Mesothelial cell of epicardium (in vitro differentiated cells): ENCODE data around the gene GRAP2. TPM values are rescaled to one million over a fixed set of nuclear protein-coding genes. Genes with fewer than 3 reads are reported as not detected.
A peak's percentile ranks its signal among the peaks of the same experiment; 100 is the strongest.

Source experiments
- DNase-seq, 2 experiments: peaks; one replicate each; pipeline ENCODE4 v3.0.0; 2021; ENCODE audit warnings: low spot score in 2 of 2; ENCODE audit not compliant: unreplicated experiment in 2 of 2
- H3K27ac Mint-ChIP-seq: 2 replicates; pipeline ENCODE4 v1.8.0; 2021; ENCODE audit warnings: mixed read lengths
- H3K27me3 Mint-ChIP-seq: 2 replicates; pipeline ENCODE4 v1.8.0; 2021; ENCODE audit warnings: low read depth, mixed read lengths
- H3K36me3 Mint-ChIP-seq: 2 replicates; pipeline ENCODE4 v1.8.0; 2021; ENCODE audit warnings: mixed read lengths
- H3K4me1 Mint-ChIP-seq: 2 replicates; pipeline ENCODE4 v1.8.0; 2021; ENCODE audit warnings: mixed read lengths
- H3K4me3 Mint-ChIP-seq: 2 replicates; pipeline ENCODE4 v1.8.0; 2021; ENCODE audit warnings: mild to moderate bottlenecking, moderate library complexity, mixed read lengths
- H3K9me3 Mint-ChIP-seq: 2 replicates; pipeline ENCODE4 v1.8.0; 2021; ENCODE audit warnings: mixed read lengths
- total RNA-seq: library from RNA; stranded (reverse); gene quantifications from 3 replicates; pipeline ENCODE4 v1.2.1, GENCODE V29; 2021
- TF ChIP-seq, protein P1 (sequence below): fragments of 200-600 bp; sonication (generic); IDR thresholded peaks from one replicate; pipeline ENCODE4 v1.5.0; 2021; ENCODE audit warnings: antibody characterized with exemption; ENCODE audit not compliant: unreplicated experiment

GRAP2 gene
- total RNA-seq, 1 donor from 2014 or later: not detected

DNA sequence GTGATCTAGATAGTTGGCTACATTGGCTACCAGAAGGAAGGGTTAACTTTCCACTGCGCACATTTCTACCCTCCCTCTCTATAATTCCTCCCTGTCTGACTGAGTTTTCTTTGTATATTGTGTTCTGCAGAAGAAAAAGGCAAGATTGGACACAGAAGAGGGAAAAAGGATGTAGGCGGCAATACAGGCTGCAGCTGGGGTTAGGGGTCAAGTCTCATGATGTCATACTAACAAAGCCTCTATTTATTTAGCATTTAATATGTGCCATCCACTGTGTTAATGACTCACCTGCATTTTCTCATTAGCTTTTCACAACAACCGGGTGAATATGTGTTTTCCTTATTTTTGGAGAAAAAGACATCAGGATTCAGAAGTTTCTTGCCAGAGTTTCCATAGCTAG is 95.8 kb downstream of the GRAP2 start:
- Mint-ChIP-seq H3K9me3 (no peaks in the 10 kb centered on the region), H3K4me1 (peaks cover 53% of the 10 kb centered on the region), H3K36me3 (no peaks in the 10 kb centered on the region), H3K27me3 (peaks cover 40% of the 10 kb centered on the region), H3K27ac (peak overlapping the region; percentile 11), H3K4me3 (no peak overlapping the region)
- no peak for DNase-seq
- TF ChIP-seq, protein P1, sequence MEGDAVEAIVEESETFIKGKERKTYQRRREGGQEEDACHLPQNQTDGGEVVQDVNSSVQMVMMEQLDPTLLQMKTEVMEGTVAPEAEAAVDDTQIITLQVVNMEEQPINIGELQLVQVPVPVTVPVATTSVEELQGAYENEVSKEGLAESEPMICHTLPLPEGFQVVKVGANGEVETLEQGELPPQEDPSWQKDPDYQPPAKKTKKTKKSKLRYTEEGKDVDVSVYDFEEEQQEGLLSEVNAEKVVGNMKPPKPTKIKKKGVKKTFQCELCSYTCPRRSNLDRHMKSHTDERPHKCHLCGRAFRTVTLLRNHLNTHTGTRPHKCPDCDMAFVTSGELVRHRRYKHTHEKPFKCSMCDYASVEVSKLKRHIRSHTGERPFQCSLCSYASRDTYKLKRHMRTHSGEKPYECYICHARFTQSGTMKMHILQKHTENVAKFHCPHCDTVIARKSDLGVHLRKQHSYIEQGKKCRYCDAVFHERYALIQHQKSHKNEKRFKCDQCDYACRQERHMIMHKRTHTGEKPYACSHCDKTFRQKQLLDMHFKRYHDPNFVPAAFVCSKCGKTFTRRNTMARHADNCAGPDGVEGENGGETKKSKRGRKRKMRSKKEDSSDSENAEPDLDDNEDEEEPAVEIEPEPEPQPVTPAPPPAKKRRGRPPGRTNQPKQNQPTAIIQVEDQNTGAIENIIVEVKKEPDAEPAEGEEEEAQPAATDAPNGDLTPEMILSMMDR: no peak

DNA sequence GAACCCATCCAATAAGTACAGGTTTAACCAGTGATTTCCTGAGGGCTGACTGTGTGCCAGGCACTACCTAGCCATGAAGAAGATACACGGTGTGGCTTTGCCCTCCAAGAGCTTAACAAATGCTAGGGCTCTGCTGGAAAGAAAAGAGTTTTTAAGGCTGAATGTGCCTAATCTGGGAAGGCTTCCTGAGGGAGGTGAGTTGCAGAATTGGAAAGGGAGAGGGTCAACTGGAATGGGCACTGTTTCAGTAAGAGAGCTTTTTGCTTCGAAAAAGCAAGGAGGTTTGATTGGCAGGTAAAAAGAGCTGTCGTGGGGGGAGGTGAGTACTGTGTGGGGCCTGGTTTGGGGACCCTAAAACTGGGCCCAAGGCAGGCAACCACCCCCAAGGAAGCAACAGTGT is 96.5 kb downstream of the GRAP2 start:
- peaks cover 33% of the 10 kb centered on the region for H3K27me3 Mint-ChIP-seq
- no peak overlapping the region for H3K4me3 Mint-ChIP-seq
- TF ChIP-seq, protein P1: no peak
- H3K27ac Mint-ChIP-seq: no peak overlapping the region
- peaks cover 60% of the 10 kb centered on the region for H3K4me1 Mint-ChIP-seq
- no peak for DNase-seq
- no peaks in the 10 kb centered on the region for H3K9me3 Mint-ChIP-seq
- no peaks in the 10 kb centered on the region for H3K36me3 Mint-ChIP-seq

DNA sequence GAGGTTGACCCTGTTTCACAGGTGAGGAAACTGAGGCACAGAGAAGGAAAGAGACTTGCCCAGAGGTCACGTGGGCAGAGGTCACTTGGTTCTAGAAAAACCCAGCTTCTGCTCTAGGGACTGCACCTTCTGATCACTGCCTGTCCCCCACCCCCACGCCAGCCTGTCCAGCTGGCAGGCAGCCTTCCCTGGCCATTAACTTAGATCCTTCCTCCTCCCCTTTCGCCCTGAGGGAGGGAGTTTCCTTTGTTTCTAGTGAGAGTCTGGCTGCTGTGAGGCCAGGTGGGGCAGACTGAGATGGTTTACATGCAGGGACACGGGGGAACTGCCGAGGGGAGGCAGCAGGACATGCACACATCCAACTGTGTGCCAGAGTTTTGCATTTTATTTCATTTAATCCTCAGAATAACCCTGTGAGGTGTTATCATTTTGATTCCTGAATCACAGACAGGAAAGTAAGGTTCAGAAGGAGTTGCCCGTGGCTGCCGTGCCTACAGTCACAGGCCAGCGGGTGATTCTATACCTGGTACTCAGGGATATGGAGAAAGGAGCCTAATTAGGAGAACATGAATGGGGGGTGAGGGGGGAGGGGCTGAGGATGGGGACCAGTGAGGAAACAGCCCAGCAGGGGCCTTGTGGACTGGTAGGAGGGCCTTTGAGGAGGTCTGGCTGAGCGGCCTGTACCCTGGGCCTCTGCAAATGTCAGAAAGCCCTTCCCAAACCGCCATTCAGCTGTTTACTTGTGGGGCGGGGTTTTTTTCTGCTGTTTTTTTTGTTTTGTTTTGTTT is 97.2 kb downstream of the GRAP2 start:
- Mint-ChIP-seq H3K27me3 (peaks cover 26% of the 10 kb centered on the region), H3K9me3 (no peaks in the 10 kb centered on the region), H3K4me3 (peak overlapping the region; percentile 25)

DNA sequence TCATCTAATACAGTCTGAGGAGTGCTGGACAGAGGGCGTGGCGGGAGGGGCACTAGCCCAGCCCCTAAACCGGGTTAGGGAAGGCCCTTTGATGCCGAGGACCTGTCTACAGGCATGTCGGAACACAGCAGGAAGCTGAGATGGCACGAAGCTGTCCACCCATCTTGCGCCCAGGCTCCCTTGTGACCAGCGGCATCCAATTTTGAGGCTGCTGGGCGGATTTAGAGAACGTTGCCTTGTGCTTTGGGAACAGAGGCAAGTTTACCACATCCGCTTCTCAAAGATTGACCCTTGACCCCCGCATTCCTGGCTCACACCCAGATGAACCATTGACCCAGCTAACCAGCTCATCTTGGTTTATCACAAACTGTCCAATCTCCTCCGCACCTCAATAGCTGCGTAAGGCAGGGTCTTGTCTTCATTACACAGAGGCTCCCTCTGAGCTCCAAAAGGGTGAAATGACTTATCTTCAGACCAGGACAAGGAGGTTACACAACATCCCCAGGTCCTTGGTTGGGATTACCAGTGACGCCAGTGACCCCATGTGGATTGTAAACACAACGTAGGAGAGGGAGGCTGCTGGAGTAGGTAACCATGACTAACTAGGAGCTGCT is 98.4 kb downstream of the GRAP2 start:
- Mint-ChIP-seq H3K36me3 (no peaks in the 10 kb centered on the region), H3K27me3 (peaks cover 16% of the 10 kb centered on the region), H3K9me3 (no peaks in the 10 kb centered on the region), H3K4me3 (no peak overlapping the region), H3K27ac (no peak overlapping the region), H3K4me1 (peaks cover 68% of the 10 kb centered on the region)
- DNase-seq: no peak
- TF ChIP-seq, protein P1: no peak

More for the DNA sequence above, 97.2 kb downstream of the GRAP2 start:
- TF ChIP-seq, protein P1: no peak
- H3K36me3 Mint-ChIP-seq: no peaks in the 10 kb centered on the region
- H3K27ac Mint-ChIP-seq: peak overlapping the region; percentile 57
- DNase-seq: no peak
- peaks cover 67% of the 10 kb centered on the region for H3K4me1 Mint-ChIP-seq

DNA sequence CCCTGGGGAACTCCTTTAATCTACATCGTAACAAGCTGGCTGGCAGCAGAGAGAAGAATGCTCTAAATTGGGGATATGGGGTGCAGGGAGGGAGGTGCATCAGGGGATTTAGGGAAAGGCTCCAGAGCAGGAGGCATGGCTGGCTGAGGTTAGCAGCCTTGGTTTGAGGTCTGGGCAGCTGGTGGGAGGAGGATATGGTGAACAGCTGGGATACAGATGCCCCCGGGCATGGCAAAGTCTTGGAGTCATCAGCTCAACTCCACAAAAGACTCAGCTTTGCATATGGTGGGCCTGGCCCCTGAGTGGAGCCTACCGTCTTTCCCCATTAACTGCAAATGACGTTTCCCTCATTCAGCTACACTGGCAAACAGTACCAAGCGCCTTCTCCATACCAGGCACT is 99.3 kb downstream of the GRAP2 start:
- no peaks in the 10 kb centered on the region for H3K36me3 Mint-ChIP-seq
- DNase-seq: no peak
- peaks cover 71% of the 10 kb centered on the region for H3K4me1 Mint-ChIP-seq
- TF ChIP-seq, protein P1: no peak
- H3K4me3 Mint-ChIP-seq: no peak overlapping the region
- peaks cover 14% of the 10 kb centered on the region for H3K27me3 Mint-ChIP-seq
- no peaks in the 10 kb centered on the region for H3K9me3 Mint-ChIP-seq
- no peak overlapping the region for H3K27ac Mint-ChIP-seq
